ENCODE measurements around the gene TSPAN18.

The TSPAN18 gene

GRCh38 chr11:44763121-44763820 is 36.5 kb downstream of the TSPAN18 start:
- H3K4me3 ChIP-seq (ENCODE audit: low read length, poor library complexity, severe bottlenecking): no peak overlapping the region
- TF ChIP-seq EZH2phosphoT487 (IDR thresholded peaks at IDR 0.05; ENCODE audit: borderline replicate concordance): no peak
- TF ChIP-seq, protein P1, sequence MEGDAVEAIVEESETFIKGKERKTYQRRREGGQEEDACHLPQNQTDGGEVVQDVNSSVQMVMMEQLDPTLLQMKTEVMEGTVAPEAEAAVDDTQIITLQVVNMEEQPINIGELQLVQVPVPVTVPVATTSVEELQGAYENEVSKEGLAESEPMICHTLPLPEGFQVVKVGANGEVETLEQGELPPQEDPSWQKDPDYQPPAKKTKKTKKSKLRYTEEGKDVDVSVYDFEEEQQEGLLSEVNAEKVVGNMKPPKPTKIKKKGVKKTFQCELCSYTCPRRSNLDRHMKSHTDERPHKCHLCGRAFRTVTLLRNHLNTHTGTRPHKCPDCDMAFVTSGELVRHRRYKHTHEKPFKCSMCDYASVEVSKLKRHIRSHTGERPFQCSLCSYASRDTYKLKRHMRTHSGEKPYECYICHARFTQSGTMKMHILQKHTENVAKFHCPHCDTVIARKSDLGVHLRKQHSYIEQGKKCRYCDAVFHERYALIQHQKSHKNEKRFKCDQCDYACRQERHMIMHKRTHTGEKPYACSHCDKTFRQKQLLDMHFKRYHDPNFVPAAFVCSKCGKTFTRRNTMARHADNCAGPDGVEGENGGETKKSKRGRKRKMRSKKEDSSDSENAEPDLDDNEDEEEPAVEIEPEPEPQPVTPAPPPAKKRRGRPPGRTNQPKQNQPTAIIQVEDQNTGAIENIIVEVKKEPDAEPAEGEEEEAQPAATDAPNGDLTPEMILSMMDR (conservative IDR thresholded peaks at IDR 0.05; ENCODE audit: low read length): no peak
- H3K36me3 ChIP-seq (ENCODE audit: insufficient read depth, low read length): no peaks in the 10 kb centered on the region; the same call in 1 of the 2 replicates
- H3K79me2 ChIP-seq (ENCODE audit: insufficient read depth, low read length): no peaks in the 10 kb centered on the region
- peaks cover 1% of the 10 kb centered on the region; the same call in 1 of the 2 replicates for H3K9me3 ChIP-seq (ENCODE audit: insufficient read depth, low read depth, low read length)
- no peaks in the 10 kb centered on the region for H3K27me3 ChIP-seq (ENCODE audit: insufficient read depth, low read length, poor library complexity, severe bottlenecking)
- H3F3A ChIP-seq (ENCODE audit: low read depth): no peaks in the 10 kb centered on the region
- no peaks in the 10 kb centered on the region for H3K9me2 ChIP-seq (replicated peaks; ENCODE audit: low read depth, low read length)
- no peaks in the 10 kb centered on the region for H4K20me1 ChIP-seq (ENCODE audit: insufficient read depth, low read length, poor library complexity, severe bottlenecking)
- H2AFZ ChIP-seq (ENCODE audit: low read length): no peak overlapping the region
- H3K9ac ChIP-seq (ENCODE audit: low read depth, low read length, poor library complexity, severe bottlenecking): no peak overlapping the region
- peaks cover 10% of the 10 kb centered on the region for H3K4me1 ChIP-seq (ENCODE audit: insufficient read depth, low read length, poor library complexity, severe bottlenecking)
- H3K4me2 ChIP-seq (ENCODE audit: low read depth, low read length, poor library complexity, severe bottlenecking): no peak overlapping the region

DNA sequence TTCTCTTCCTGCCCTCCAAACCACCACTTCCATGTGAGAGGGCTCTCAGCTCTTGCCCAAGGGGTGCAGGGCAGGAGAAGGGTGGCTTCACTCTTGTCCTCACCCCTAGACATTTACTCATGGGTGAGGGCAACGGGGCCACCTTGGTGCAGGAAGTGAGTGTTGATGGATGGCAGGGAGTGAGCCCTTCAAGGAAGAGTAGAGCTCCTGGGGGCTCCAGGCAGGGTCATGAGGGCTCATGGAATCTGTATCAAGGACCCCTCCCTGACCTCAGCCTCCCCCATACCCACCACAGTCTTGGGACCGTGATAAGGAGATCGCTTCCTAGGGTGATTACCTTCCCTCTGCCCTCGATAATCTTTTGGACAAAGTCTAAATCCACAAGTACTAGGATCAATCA is 37.8 kb downstream of the TSPAN18 start:
- no peaks in the 10 kb centered on the region for H3K27me3 ChIP-seq (ENCODE audit: insufficient read depth, low read length, poor library complexity, severe bottlenecking)
- H3K9me3 ChIP-seq (ENCODE audit: insufficient read depth, low read depth, low read length): peaks cover 4% of the 10 kb centered on the region; the same call in 1 of the 2 replicates
- H3K9me2 ChIP-seq (replicated peaks; ENCODE audit: low read depth, low read length): no peaks in the 10 kb centered on the region
- H3F3A ChIP-seq (ENCODE audit: low read depth): no peaks in the 10 kb centered on the region
- H2AFZ ChIP-seq (ENCODE audit: low read length): no peak overlapping the region
- H3K4me1 ChIP-seq (ENCODE audit: insufficient read depth, low read length, poor library complexity, severe bottlenecking): peaks cover 10% of the 10 kb centered on the region
- TF ChIP-seq EZH2phosphoT487 (IDR thresholded peaks at IDR 0.05; ENCODE audit: borderline replicate concordance): no peak
- TF ChIP-seq, protein P1 (conservative IDR thresholded peaks at IDR 0.05; ENCODE audit: low read length): no peak
- H3K36me3 ChIP-seq (ENCODE audit: insufficient read depth, low read length): no peaks in the 10 kb centered on the region; the same call in 1 of the 2 replicates
- H3K4me2 ChIP-seq (ENCODE audit: low read depth, low read length, poor library complexity, severe bottlenecking): no peak overlapping the region
- H3K9ac ChIP-seq (ENCODE audit: low read depth, low read length, poor library complexity, severe bottlenecking): no peak overlapping the region
- H3K79me2 ChIP-seq (ENCODE audit: insufficient read depth, low read length): no peaks in the 10 kb centered on the region
- no peaks in the 10 kb centered on the region for H4K20me1 ChIP-seq (ENCODE audit: insufficient read depth, low read length, poor library complexity, severe bottlenecking)
- H3K4me3 ChIP-seq (ENCODE audit: low read length, poor library complexity, severe bottlenecking): no peak overlapping the region

DNA sequence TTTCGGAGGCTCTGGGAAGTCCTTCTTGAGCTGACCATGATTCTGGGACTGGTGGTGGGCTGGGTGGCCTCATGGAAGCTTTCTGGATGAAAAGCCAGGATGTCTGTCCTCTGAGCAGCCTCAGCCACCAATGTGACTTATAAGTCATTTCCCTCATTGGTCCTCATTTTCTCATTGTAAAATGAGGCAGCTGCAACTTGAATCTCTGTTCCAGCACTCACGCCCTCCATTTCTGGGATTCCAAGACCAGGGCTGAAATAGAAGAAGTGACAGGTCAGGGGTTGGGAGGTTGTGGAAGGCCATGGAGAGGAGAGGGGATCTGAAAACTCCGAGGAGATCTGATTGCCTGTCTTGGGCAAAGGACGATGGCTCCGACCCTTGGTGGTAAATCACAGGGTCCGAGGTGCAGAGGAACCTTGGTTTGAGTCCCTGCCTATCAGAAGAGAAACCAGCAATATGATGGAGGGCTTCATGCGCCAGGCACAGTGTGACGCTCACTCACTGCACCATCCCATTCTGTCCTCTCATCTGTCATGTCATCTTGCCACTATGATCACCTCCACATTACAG is 38.3 kb downstream of the TSPAN18 start:
- no peak overlapping the region for H3K9ac ChIP-seq (ENCODE audit: low read depth, low read length, poor library complexity, severe bottlenecking)
- H3K9me3 ChIP-seq (ENCODE audit: insufficient read depth, low read depth, low read length): peaks cover 4% of the 10 kb centered on the region; the same call in 1 of the 2 replicates
- no peaks in the 10 kb centered on the region for H3F3A ChIP-seq (ENCODE audit: low read depth)
- no peaks in the 10 kb centered on the region; the same call in 1 of the 2 replicates for H3K36me3 ChIP-seq (ENCODE audit: insufficient read depth, low read length)
- no peaks in the 10 kb centered on the region for H3K27me3 ChIP-seq (ENCODE audit: insufficient read depth, low read length, poor library complexity, severe bottlenecking)
- H3K9me2 ChIP-seq (replicated peaks; ENCODE audit: low read depth, low read length): no peaks in the 10 kb centered on the region
- no peak for TF ChIP-seq EZH2phosphoT487 (IDR thresholded peaks at IDR 0.05; ENCODE audit: borderline replicate concordance)
- TF ChIP-seq, protein P1 (conservative IDR thresholded peaks at IDR 0.05; ENCODE audit: low read length): no peak
- H2AFZ ChIP-seq (ENCODE audit: low read length): no peak overlapping the region
- peaks cover 10% of the 10 kb centered on the region for H3K4me1 ChIP-seq (ENCODE audit: insufficient read depth, low read length, poor library complexity, severe bottlenecking)
- no peaks in the 10 kb centered on the region for H4K20me1 ChIP-seq (ENCODE audit: insufficient read depth, low read length, poor library complexity, severe bottlenecking)
- H3K4me2 ChIP-seq (ENCODE audit: low read depth, low read length, poor library complexity, severe bottlenecking): no peak overlapping the region
- H3K4me3 ChIP-seq (ENCODE audit: low read length, poor library complexity, severe bottlenecking): no peak overlapping the region
- no peaks in the 10 kb centered on the region for H3K79me2 ChIP-seq (ENCODE audit: insufficient read depth, low read length)
